Spleen (tissue), 11 donors: ENCODE data around the gene PRDX5. TPM values are rescaled to one million over a fixed set of nuclear protein-coding genes. Genes with fewer than 3 reads are reported as not detected.

Experiments used
- DNase-seq: peaks from one replicate; pipeline ENCODE4 v3.0.0-alpha.2; 2020
- H3K27ac ChIP-seq, 8 donors: fragments of 200-600 bp; sonication (generic) in 7 of 8; 1 replicate in 4 of 8; 2 replicates in 4 of 8; pipeline versions ENCODE4 v1.5.0 to v1.8.0; 2016 to 2021; ENCODE audit warnings: inconsistent platforms in 4 of 8, mild to moderate bottlenecking in 4 of 8, moderate library complexity in 1 of 8
- H3K27me3 ChIP-seq, 7 donors: fragments of 200-600 bp; sonication (generic) in 6 of 7; replicated peaks in 1 of 7; 1 replicate in 4 of 7; 2 replicates in 3 of 7; pipeline versions ENCODE4 v1.5.0 to v1.8.0; 2016 to 2021; ENCODE audit warnings: inconsistent platforms in 3 of 7, mild to moderate bottlenecking in 1 of 7
- H3K36me3 ChIP-seq, 6 donors: fragments of 200-600 bp; sonication (generic) in 5 of 6; 1 replicate in 4 of 6; 2 replicates in 2 of 6; pipeline versions ENCODE4 v1.5.0 to v1.8.0; 2016 to 2021; ENCODE audit warnings: inconsistent platforms in 2 of 6
- H3K4me1 ChIP-seq, 6 donors: fragments of 200-600 bp; sonication (generic) in 5 of 6; 1 replicate in 3 of 6; 2 replicates in 3 of 6; pipeline versions ENCODE4 v1.5.0 to v1.8.0; 2016 to 2021; ENCODE audit warnings: inconsistent platforms in 3 of 6
- H3K4me3 ChIP-seq, 8 donors: fragments of 200-600 bp; sonication (generic) in 7 of 8; 1 replicate in 4 of 8; 2 replicates in 4 of 8; pipeline versions ENCODE4 v1.5.0 to v1.8.0; 2016 to 2021; ENCODE audit warnings: inconsistent platforms in 4 of 8, mild to moderate bottlenecking in 4 of 8, moderate library complexity in 2 of 8
- H3K9me3 ChIP-seq, 8 donors: fragments of 200-600 bp; sonication (generic) in 7 of 8; 1 replicate in 4 of 8; 2 replicates in 4 of 8; pipeline versions ENCODE4 v1.5.0 to v1.8.0; 2016 to 2021; ENCODE audit warnings: inconsistent platforms in 4 of 8
- CTCF ChIP-seq, 11 experiments: fragments of 200-600 bp in 7 of 11; fragments of 450-650 bp in 4 of 11; sonication (generic) in 4 of 11; IDR thresholded peaks in 8 of 11; conservative IDR thresholded peaks in 3 of 11; 1 replicate in 7 of 11; 2 replicates in 4 of 11; pipeline versions ENCODE4 v1.4.0 to v1.8.0; 2016 to 2021; ENCODE audit warnings: antibody characterized with exemption in 11 of 11, inconsistent platforms in 4 of 11, mild to moderate bottlenecking in 1 of 11
- POLR2A ChIP-seq, 3 donors: fragments of 450-650 bp; IDR thresholded peaks; one replicate each; pipeline ENCODE4 v1.5.1; 2017; ENCODE audit warnings: antibody characterized with exemption in 3 of 3, mild to moderate bottlenecking in 1 of 3
- POLR2AphosphoS5 ChIP-seq, 3 donors: sonication (generic); formaldehyde crosslinking; IDR thresholded peaks; one replicate each; pipeline ENCODE4 v1.5.1; 2017; ENCODE audit warnings: antibody characterized with exemption in 3 of 3
- WGBS, 5 donors: extraction: QIAGEN DNeasy Blood & Tissue Kit in 3 of 5; methylation state at CpG; one replicate each; pipeline versions ENCODE4 v1.1.5 to v1.1.7; 2013 to 2018; 5-methylcytosine and 5-hydroxymethylcytosine counted together
- intact Hi-C: fragments of 100-400 bp; cut with DNase I; formaldehyde crosslinking; loops from one replicate; pipeline ENCODE4 v1.15.0; 2023; ENCODE audit warnings: low total_unique reads
- polyA plus RNA-seq, 3 donors: library from polyadenylated mRNA; stranded (reverse); fragments of 200-250 nt; gene quantifications; one replicate each; pipeline ENCODE4 v1.2.1, GENCODE V29; 2013
- total RNA-seq, 7 donors: library from RNA; depleted of rRNA in 3 of 7; stranded (reverse); fragments of >200 nt in 3 of 7; fragmentation: NEBNext Ultra II Directional in 4 of 7; extraction: Animal tissue kit (Norgen Biotek cat#: 25700) in 4 of 7; gene quantifications; one replicate each; pipeline versions ENCODE4 v1.1.0 to v1.2.1, GENCODE V29; 2016 to 2021
- donor health status: healthy with polysubstance abuse.
- donor health status: DM: no; HTN: no; CAD: no; lungs with moderate emphysema.
- donor health status: DM: no; HTN: no; CAD: no.
- donor health status: Bipolar disorder and iron deficiency.
- donor health status: healthy.
- donor health status: DM: no; HTN: no; CAD: no.
- donor health status: DM: yes; HTN: yes; CAD: no.

PRDX5 gene
- total and polyA plus RNA-seq, 10 donors = 77.0 to 302 (median 133) TPM

- 3 to 18% (median 5%) methylated on average over 8 to 44 of the region's 44 CpGs for WGBS, 5 donors
- peak within 1 kb of the TSS; percentile 69 to 96 (median 86) for H3K4me3 ChIP-seq
- H3K4me1 ChIP-seq = peaks cover 15 to 51% (median 34%) of the 10 kb centered on the region in 6 donors
- TF ChIP-seq POLR2A (IDR thresholded peaks at IDR 0.05) (no peak), POLR2AphosphoS5 (IDR thresholded peaks at IDR 0.05) (peak; percentile 73 to 83 (median 78)), CTCF (IDR thresholded peaks at IDR 0.05 in 8 of 11, conservative IDR thresholded peaks at IDR 0.05 in 3 of 11) (peak in 1 of 11 experiments; percentile 16)
- H3K27me3 ChIP-seq = no peaks in the 10 kb centered on the region
- peak; percentile 98 for DNase-seq
- intact Hi-C loops = no loop called here
- H3K9me3 ChIP-seq = no peaks in the 10 kb centered on the region
- peaks cover 0 to 43% (median 0%) of the 10 kb centered on the region in 6 donors for H3K36me3 ChIP-seq
- H3K27ac ChIP-seq = peak within 1 kb of the TSS; percentile 90 to 100 (median 96)
Measured at GRCh38 chr11:64284048-64284961, 33.6 kb upstream of the PRDX5 start, which contains the start of gene BAD. Gene BAD (minus strand): TSS chr11:64284665. CDS start chr11:64284368, 297 bp downstream.

GRCh38 chr11:64284962-64285884, 32.7 kb upstream of the PRDX5 start, which contains the start of gene GPR137:
Gene GPR137 (plus strand): TSS chr11:64285848. CDS start chr11:64286525, 677 bp downstream.
- peak within 1 kb of the TSS; percentile 90 to 100 (median 96) for H3K27ac ChIP-seq
- H3K36me3 ChIP-seq = peaks cover 0 to 48% (median 0%) of the 10 kb centered on the region in 6 donors
- intact Hi-C loops = no loop called here
- TF ChIP-seq POLR2A (IDR thresholded peaks at IDR 0.05) (peak in 1 of 3 donors; percentile 47), CTCF (IDR thresholded peaks at IDR 0.05 in 8 of 11, conservative IDR thresholded peaks at IDR 0.05 in 3 of 11) (peak in 1 of 11 experiments; percentile 29), POLR2AphosphoS5 (IDR thresholded peaks at IDR 0.05) (peak; percentile 43 to 75 (median 71))
- peak; percentile 98 for DNase-seq
- peaks cover 0 to 5% (median 0%) of the 10 kb centered on the region in 7 donors for H3K27me3 ChIP-seq
- no peaks in the 10 kb centered on the region for H3K9me3 ChIP-seq
- H3K4me3 ChIP-seq = peak within 1 kb of the TSS; percentile 69 to 96 (median 86)
- peaks cover 15 to 51% (median 34%) of the 10 kb centered on the region in 6 donors for H3K4me1 ChIP-seq
- 0 to 1% (median 0%) methylated on average over 47 to 102 of the region's 102 CpGs for whole genome bisulfite sequencing, 5 donors

GRCh38 chr11:64285885-64286800, 31.8 kb upstream of the PRDX5 start:
- peak; percentile 80 for DNase-seq
- Histone ChIP-seq H3K36me3 (peaks cover 0 to 41% (median 0%) of the 10 kb centered on the region in 6 donors), H3K27ac (peak overlapping the region; percentile 90 to 100 (median 96)), H3K4me1 (peaks cover 15 to 58% (median 35%) of the 10 kb centered on the region in 6 donors), H3K27me3 (peaks cover 0 to 14% (median 7%) of the 10 kb centered on the region in 7 donors), H3K9me3 (no peaks in the 10 kb centered on the region), H3K4me3 (peak overlapping the region; percentile 69 to 96 (median 86))
- intact Hi-C loops = no loop called here
- 27 to 54% (median 33%) methylated on average over 21 to 40 of the region's 40 CpGs for WGBS, 5 donors
- TF ChIP-seq POLR2AphosphoS5 (IDR thresholded peaks at IDR 0.05) (peak in 1 of 3 donors; percentile 7), CTCF (IDR thresholded peaks at IDR 0.05 in 8 of 11, conservative IDR thresholded peaks at IDR 0.05 in 3 of 11) (no peak)
